Measurements from ENCODE around the gene GALNT2. TPM values are rescaled to one million over a fixed set of nuclear protein-coding genes. Genes with fewer than 3 reads are reported as not detected.

GALNT2 gene
- polyA plus RNA-seq, 3 donors: 19.6 to 25.6 (median 23.4) TPM

DNA sequence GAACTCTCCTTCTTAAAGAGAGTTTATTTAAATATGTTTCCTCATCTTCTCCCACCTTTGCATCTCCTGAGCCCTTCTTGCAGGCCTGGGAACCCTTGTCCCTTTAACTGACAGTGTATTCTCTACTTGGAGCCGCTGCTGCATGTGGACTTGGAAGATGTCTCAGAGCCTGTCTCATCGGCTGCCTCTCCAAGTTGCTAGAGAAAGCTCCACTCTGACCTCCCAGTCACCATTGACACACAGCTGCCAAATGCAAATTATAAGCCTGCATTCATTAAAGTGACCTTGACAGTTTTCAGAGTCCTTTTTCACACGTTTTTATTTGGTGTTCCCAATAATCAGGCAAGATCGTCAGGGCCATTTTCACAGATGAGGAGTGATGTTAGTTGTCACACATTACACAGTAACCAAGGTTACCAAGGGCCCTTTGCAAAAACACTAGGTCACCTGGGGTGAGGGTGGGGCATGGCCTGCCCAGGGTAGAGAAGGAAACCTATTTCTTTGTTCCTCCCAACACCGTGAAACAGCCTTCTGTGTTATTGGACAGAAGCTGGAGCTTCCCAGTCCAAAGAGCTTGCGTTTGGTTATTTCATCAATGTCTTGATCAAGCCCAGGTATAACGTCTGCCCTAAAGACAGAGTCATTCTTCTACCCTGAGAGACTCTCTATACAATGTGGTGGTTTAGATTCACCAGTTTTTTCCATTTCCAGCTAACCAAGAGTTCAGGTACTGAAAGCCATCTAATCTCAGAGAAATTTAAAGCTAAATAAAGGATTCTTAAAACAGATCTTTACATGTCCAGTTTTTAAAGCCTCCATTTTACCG is 164.1 kb downstream of the GALNT2 start:
- DNase-seq: no peak
- no peak overlapping the region for H3K4me3 Mint-ChIP-seq
- no peak overlapping the region for H3K27ac ChIP-seq (ENCODE audit: low read depth in 1 of 2, low read length in 2 of 2)
- H3K4me3 ChIP-seq (replicated peaks in 1 of 3; ENCODE audit: low read depth in 2 of 3, low read length in 3 of 3): no peak overlapping the region
- no peaks in the 10 kb centered on the region for H3K79me2 ChIP-seq (ENCODE audit: insufficient read depth, low read length)
- no peak overlapping the region for H3K4me2 ChIP-seq (replicated peaks; ENCODE audit: extremely low read depth, low read length, poor library complexity, severe bottlenecking)
- no peak overlapping the region for H2AFZ ChIP-seq (ENCODE audit: insufficient read depth, low read depth, low read length, poor library complexity, severe bottlenecking)
- H3K36me3 Mint-ChIP-seq: peaks cover 32 to 37% of the 10 kb centered on the region in 2 donors
- H3K27me3 Mint-ChIP-seq (ENCODE audit: low read depth in 3 of 3): no peaks in the 10 kb centered on the region
- H3K9me3 Mint-ChIP-seq: no peaks in the 10 kb centered on the region
- peaks cover 21% of the 10 kb centered on the region for H3K4me1 Mint-ChIP-seq
- WGBS (ENCODE audit: insufficient coverage): 100% methylated on average over 5 of the region's 8 CpGs
- H4K20me1 ChIP-seq (ENCODE audit: insufficient read depth, low read length): peaks cover 12% of the 10 kb centered on the region
- no peaks in the 10 kb centered on the region for H3K27me3 ChIP-seq (ENCODE audit: control insufficient read depth in 2 of 2, insufficient read depth in 2 of 2, low read length in 2 of 2)
- intact Hi-C loops (cut with micrococcal nuclease): no loop called here
- peaks cover 5 to 24% of the 10 kb centered on the region in 2 donors for H3K36me3 ChIP-seq (replicated peaks in 1 of 2; ENCODE audit: control insufficient read depth in 1 of 2, insufficient read depth in 2 of 2, low read length in 2 of 2)
- H3K4me1 ChIP-seq (ENCODE audit: control insufficient read depth in 1 of 2, insufficient read depth in 2 of 2, low read length in 2 of 2): peaks cover 3 to 7% of the 10 kb centered on the region in 2 donors
- no peak overlapping the region for H3K27ac Mint-ChIP-seq
- H3K9ac ChIP-seq (ENCODE audit: insufficient read depth, low read length, poor library complexity, severe bottlenecking): no peak overlapping the region
- TF ChIP-seq, protein P1, sequence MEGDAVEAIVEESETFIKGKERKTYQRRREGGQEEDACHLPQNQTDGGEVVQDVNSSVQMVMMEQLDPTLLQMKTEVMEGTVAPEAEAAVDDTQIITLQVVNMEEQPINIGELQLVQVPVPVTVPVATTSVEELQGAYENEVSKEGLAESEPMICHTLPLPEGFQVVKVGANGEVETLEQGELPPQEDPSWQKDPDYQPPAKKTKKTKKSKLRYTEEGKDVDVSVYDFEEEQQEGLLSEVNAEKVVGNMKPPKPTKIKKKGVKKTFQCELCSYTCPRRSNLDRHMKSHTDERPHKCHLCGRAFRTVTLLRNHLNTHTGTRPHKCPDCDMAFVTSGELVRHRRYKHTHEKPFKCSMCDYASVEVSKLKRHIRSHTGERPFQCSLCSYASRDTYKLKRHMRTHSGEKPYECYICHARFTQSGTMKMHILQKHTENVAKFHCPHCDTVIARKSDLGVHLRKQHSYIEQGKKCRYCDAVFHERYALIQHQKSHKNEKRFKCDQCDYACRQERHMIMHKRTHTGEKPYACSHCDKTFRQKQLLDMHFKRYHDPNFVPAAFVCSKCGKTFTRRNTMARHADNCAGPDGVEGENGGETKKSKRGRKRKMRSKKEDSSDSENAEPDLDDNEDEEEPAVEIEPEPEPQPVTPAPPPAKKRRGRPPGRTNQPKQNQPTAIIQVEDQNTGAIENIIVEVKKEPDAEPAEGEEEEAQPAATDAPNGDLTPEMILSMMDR (IDR thresholded peaks at IDR 0.05): no peak
- no peaks in the 10 kb centered on the region for H3K9me3 ChIP-seq (replicated peaks in 1 of 2; ENCODE audit: control insufficient read depth in 1 of 2, insufficient read depth in 1 of 2, low read length in 2 of 2)

DNA sequence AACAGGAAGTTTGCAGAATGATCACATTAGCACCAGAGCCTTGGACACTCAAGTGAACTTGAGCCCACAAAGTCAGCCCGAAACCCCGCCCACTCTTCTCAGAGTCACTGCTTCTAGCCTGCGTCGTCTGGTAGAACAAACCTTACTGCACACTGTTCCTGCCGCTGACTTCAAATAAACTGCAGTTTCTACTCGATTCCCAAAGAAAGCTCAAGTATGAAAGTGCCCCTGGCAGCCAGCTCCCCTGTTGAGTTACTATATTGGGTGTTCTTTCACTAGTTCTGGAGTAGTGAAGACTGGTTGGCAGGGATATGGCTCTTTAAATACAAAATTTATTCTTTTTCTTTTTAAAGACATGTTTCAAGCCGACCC is 164.7 kb downstream of the GALNT2 start:
- H3K4me2 ChIP-seq (replicated peaks; ENCODE audit: extremely low read depth, low read length, poor library complexity, severe bottlenecking): no peak overlapping the region
- peaks cover 3 to 7% of the 10 kb centered on the region in 2 donors for H3K4me1 ChIP-seq (ENCODE audit: control insufficient read depth in 1 of 2, insufficient read depth in 2 of 2, low read length in 2 of 2)

More for the DNA sequence above, 164.7 kb downstream of the GALNT2 start:
- Histone ChIP-seq H3K79me2 (ENCODE audit: insufficient read depth, low read length) (no peaks in the 10 kb centered on the region), H3K27me3 (ENCODE audit: control insufficient read depth in 2 of 2, insufficient read depth in 2 of 2, low read length in 2 of 2) (no peaks in the 10 kb centered on the region), H3K9ac (ENCODE audit: insufficient read depth, low read length, poor library complexity, severe bottlenecking) (no peak overlapping the region), H3K36me3 (replicated peaks in 1 of 2; ENCODE audit: control insufficient read depth in 1 of 2, insufficient read depth in 2 of 2, low read length in 2 of 2) (peaks cover 8 to 25% of the 10 kb centered on the region in 2 donors), H4K20me1 (ENCODE audit: insufficient read depth, low read length) (peaks cover 9% of the 10 kb centered on the region), H3K4me3 (replicated peaks in 1 of 3; ENCODE audit: low read depth in 2 of 3, low read length in 3 of 3) (no peak overlapping the region), H3K27ac (ENCODE audit: low read depth in 1 of 2, low read length in 2 of 2) (no peak overlapping the region), H2AFZ (ENCODE audit: insufficient read depth, low read depth, low read length, poor library complexity, severe bottlenecking) (no peak overlapping the region), H3K9me3 (replicated peaks in 1 of 2; ENCODE audit: control insufficient read depth in 1 of 2, insufficient read depth in 1 of 2, low read length in 2 of 2) (no peaks in the 10 kb centered on the region)
- TF ChIP-seq, protein P1 (IDR thresholded peaks at IDR 0.05): no peak
- DNase-seq: no peak
- H3K4me3 Mint-ChIP-seq: no peak overlapping the region
- 86% methylated on average over 4 of the region's 7 CpGs for WGBS (ENCODE audit: insufficient coverage)
- peaks cover 21% of the 10 kb centered on the region for H3K4me1 Mint-ChIP-seq
- H3K36me3 Mint-ChIP-seq: peaks cover 33 to 38% of the 10 kb centered on the region in 2 donors
- intact Hi-C loops (cut with micrococcal nuclease): no loop called here
- H3K9me3 Mint-ChIP-seq: no peaks in the 10 kb centered on the region
- peak overlapping the region in 2 of 7 donors; percentile 11 to 35 for H3K27ac Mint-ChIP-seq
- H3K27me3 Mint-ChIP-seq (ENCODE audit: low read depth in 3 of 3): no peaks in the 10 kb centered on the region

All from CD14-positive monocyte (primary cell).